22Rv1 (cell line): Measurements from ENCODE around the gene MRPS7.

Source experiments
- ZFX ChIP-seq: fragments of 450-650 bp; IDR thresholded peaks from 2 replicates; pipeline ENCODE4 v1.6.1; 2017; ENCODE audit warnings: antibody characterized with exemption, borderline replicate concordance
- TF ChIP-seq, protein P1 (sequence below): fragments of 450-650 bp; IDR thresholded peaks from 2 replicates; pipeline ENCODE4 v1.5.1; 2017; ENCODE audit warnings: mild to moderate bottlenecking

DNA sequence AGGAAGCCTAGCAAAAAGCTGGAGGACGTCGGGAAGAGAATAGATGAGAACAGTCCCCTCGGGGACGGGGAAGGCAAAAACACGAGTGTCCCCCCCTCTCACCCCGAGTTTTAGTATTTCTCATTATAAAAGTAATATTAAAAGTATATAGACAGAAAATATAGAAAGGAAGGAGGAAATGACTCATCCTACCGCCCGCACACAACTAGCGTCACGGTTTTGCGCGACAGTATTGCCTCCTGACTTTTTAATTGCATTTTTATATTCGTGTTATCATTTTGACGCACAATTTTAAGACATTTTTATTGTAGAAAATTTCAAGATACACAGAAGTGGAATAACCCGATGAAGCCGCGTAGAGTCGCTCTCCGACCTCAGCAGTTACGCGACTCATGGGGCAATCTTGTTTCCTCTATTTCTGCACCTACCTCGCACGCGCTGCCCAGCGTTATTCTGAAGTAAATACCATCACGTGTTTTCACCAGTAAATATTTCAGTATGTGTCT lies 28.2 kb downstream of the MRPS7 start:
- TF ChIP-seq, protein P1, sequence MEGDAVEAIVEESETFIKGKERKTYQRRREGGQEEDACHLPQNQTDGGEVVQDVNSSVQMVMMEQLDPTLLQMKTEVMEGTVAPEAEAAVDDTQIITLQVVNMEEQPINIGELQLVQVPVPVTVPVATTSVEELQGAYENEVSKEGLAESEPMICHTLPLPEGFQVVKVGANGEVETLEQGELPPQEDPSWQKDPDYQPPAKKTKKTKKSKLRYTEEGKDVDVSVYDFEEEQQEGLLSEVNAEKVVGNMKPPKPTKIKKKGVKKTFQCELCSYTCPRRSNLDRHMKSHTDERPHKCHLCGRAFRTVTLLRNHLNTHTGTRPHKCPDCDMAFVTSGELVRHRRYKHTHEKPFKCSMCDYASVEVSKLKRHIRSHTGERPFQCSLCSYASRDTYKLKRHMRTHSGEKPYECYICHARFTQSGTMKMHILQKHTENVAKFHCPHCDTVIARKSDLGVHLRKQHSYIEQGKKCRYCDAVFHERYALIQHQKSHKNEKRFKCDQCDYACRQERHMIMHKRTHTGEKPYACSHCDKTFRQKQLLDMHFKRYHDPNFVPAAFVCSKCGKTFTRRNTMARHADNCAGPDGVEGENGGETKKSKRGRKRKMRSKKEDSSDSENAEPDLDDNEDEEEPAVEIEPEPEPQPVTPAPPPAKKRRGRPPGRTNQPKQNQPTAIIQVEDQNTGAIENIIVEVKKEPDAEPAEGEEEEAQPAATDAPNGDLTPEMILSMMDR = peak; percentile 37; the same call in 1 of the 2 replicates
- no peak for TF ChIP-seq ZFX
